ENCODE data around the gene C21orf91. TPM values are rescaled to one million over a fixed set of nuclear protein-coding genes. Genes with fewer than 3 reads are reported as not detected.
A peak's percentile ranks its signal among the peaks of the same experiment; 100 is the strongest.

The C21orf91 gene
- 10 to 100 TPM; 55.9 to 57.1 TPM for total RNA-seq

DNA sequence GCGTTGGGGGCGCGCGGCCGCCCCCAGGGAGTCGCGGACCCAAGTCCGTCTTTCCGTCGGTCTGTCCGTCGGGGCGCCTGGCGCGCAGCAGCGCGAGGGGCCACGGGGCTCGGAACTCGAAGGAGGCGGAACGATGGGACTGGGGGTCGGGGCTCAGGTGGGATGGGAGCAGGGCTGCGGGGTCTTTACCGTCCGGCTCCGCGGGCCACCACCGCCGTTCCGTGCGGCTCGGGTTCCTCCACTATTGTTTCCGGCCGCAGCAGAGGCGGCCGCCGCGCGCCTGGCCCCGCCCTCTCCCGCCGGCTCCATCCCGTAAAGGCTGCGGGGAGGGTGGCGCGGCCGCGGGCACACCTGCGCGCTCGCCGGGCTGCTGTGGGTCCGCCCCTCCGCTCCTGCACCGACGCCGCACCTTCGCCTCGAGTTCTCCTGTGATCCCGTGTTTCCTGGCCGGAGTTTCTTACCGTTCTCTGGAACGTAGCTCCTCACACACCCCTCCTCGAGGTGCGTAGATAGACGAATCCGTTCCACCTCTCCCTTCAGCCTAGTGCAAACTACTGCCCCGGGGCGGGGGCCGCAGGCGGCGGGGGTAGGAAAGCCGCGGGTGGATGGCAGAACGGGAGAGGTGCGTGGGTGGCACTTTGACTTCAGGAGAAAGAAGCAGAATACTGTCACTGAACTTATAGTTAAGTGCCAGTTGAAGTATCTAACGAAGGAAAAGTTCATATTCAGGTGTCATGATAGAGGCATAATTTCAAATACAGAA lies at the start of gene C21orf91:
C21orf91 (minus strand) TSS at position 243 of the 763 bp plus-strand sequence. CDS start 1,038 bp downstream, outside the sequence.
- no peaks in the 10 kb centered on the region for H3K27me3 Mint-ChIP-seq
- ChIA-PET POLR2A (interaction anchor here (0.6 to 4.8 kb wide), 15 partner anchors 8 to 209 kb away, joined by 3 to 96 read pairs (median 6); no protein-coding TSS in a partner anchor), CTCF (interaction anchor here (1.0 to 2.8 kb wide), 5 partner anchors 9 to 140 kb away, joined by 3 to 16 read pairs (median 5); no protein-coding TSS in a partner anchor)
- peaks cover 38% of the 10 kb centered on the region for H3K36me3 Mint-ChIP-seq (ENCODE audit: low read depth)
- H3K4me3 Mint-ChIP-seq: peak within 1 kb of the TSS; percentile 88
- peak; percentile 92 for DNase-seq
- peaks cover 44% of the 10 kb centered on the region for H3K4me1 Mint-ChIP-seq
- H3K27ac Mint-ChIP-seq: peak within 1 kb of the TSS; percentile 99
- H3K9me3 Mint-ChIP-seq: peaks cover 4% of the 10 kb centered on the region

DNA sequence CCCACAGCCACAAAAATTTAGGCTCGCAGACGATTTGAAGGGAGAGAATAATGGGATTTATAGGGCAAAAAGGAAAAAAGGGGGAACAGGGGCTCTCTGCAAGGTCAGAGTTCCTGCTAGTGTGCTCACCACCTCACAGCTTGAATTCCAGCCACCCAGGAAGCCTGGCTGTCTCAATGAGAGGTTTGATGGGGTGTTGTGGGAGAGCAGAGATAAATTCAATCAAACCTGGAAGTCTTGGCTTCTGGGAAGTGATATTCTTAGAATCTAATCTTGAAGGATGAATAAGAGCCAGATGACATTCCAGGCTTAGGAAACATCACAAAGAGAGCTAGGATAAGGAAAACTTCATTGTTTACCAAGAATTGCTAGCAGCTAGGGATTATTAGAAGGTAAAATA lies 47.4 kb upstream of the C21orf91 start:
- Mint-ChIP-seq H3K9me3 (no peaks in the 10 kb centered on the region), H3K4me3 (no peak overlapping the region), H3K36me3 (ENCODE audit: low read depth) (no peaks in the 10 kb centered on the region), H3K27me3 (no peaks in the 10 kb centered on the region), H3K4me1 (no peaks in the 10 kb centered on the region), H3K27ac (no peak overlapping the region)
- no peak for DNase-seq
- CTCF ChIA-PET: no interaction called here
- POLR2A ChIA-PET: interaction anchor here (0.6 kb wide), 1 partner anchor 161 kb away, joined by 3 read pairs; no protein-coding TSS in a partner anchor

- POLR2A ChIA-PET: no interaction called here
- Mint-ChIP-seq H3K9me3 (no peaks in the 10 kb centered on the region), H3K27me3 (no peaks in the 10 kb centered on the region), H3K4me1 (no peaks in the 10 kb centered on the region), H3K27ac (no peak overlapping the region), H3K4me3 (no peak overlapping the region), H3K36me3 (ENCODE audit: low read depth) (no peaks in the 10 kb centered on the region)
- no peak for DNase-seq
- CTCF ChIA-PET: no interaction called here
These were observed 40.5 kb upstream of the C21orf91 start for GRCh38 chr21:17859661-17860060.

DNA sequence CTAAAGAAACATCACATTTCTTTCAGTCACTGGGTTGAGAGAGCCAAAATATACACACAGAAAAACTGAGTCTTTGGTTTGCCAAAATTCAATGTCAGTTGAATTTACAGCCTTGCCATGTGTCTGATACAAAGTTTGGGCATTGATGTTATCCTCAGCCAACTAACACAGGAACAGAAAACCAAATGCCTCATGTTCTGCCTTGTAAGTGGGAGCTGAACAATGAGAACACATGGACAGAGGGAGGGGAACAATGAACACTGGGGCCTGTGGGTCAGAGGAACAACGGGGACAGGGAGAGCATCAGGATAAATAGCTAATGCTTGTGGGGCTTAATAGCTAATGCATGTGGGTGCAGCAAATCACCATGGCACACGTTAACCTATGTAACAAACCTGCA lies 39.6 kb upstream of the C21orf91 start:
- H3K27me3 Mint-ChIP-seq: no peaks in the 10 kb centered on the region
- no peak for DNase-seq
- CTCF ChIA-PET: no interaction called here
- no peaks in the 10 kb centered on the region for H3K4me1 Mint-ChIP-seq
- H3K27ac Mint-ChIP-seq: no peak overlapping the region
- no peak overlapping the region for H3K4me3 Mint-ChIP-seq
- H3K36me3 Mint-ChIP-seq (ENCODE audit: low read depth): no peaks in the 10 kb centered on the region
- H3K9me3 Mint-ChIP-seq: no peaks in the 10 kb centered on the region
- POLR2A ChIA-PET: no interaction called here

DNA sequence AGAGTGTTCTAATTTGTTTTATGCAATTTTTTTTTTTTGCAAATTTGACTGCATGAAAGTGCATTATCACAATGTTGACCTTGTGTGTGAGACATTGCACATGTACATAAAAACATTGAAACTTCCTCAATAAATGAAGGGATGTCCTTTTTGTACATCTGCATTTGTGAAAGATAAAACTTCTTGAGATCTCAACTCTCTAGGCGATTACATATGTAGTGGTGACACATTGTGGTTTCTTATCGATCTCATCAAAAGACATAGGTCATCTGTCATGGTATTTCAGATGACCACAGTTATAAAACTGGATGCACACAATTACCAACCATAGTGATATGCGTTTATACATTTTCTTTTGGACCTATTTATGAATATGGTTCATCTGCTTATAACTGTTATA lies 35.6 kb upstream of the C21orf91 start:
- no peak for DNase-seq
- no peaks in the 10 kb centered on the region for H3K27me3 Mint-ChIP-seq
- peaks cover 2% of the 10 kb centered on the region for H3K9me3 Mint-ChIP-seq
- ChIA-PET POLR2A (no interaction called here), CTCF (no interaction called here)
- H3K4me3 Mint-ChIP-seq: no peak overlapping the region
- no peaks in the 10 kb centered on the region for H3K36me3 Mint-ChIP-seq (ENCODE audit: low read depth)
- H3K4me1 Mint-ChIP-seq: no peaks in the 10 kb centered on the region
- H3K27ac Mint-ChIP-seq: no peak overlapping the region

GRCh38 chr21:17853393-17854275 lies 34.5 kb upstream of the C21orf91 start:
- ChIA-PET POLR2A (no interaction called here), CTCF (no interaction called here)
- no peak for DNase-seq
- H3K4me3 Mint-ChIP-seq: no peak overlapping the region
- no peak overlapping the region for H3K27ac Mint-ChIP-seq
- H3K36me3 Mint-ChIP-seq (ENCODE audit: low read depth): no peaks in the 10 kb centered on the region
- H3K4me1 Mint-ChIP-seq: no peaks in the 10 kb centered on the region
- H3K9me3 Mint-ChIP-seq: peaks cover 2% of the 10 kb centered on the region
- H3K27me3 Mint-ChIP-seq: no peaks in the 10 kb centered on the region

- POLR2A ChIA-PET: no interaction called here
- no peaks in the 10 kb centered on the region for H3K4me1 Mint-ChIP-seq
- H3K4me3 Mint-ChIP-seq: no peak overlapping the region
- no peaks in the 10 kb centered on the region for H3K36me3 Mint-ChIP-seq (ENCODE audit: low read depth)
- no peaks in the 10 kb centered on the region for H3K27me3 Mint-ChIP-seq
- H3K27ac Mint-ChIP-seq: no peak overlapping the region
- H3K9me3 Mint-ChIP-seq: peaks cover 2% of the 10 kb centered on the region
- CTCF ChIA-PET: interaction anchor here (0.6 to 0.9 kb wide), 2 partner anchors 103 to 160 kb away, joined by 3 to 4 read pairs; no protein-coding TSS in a partner anchor
- no peak for DNase-seq
These were observed 29.1 kb upstream of the C21orf91 start for GRCh38 chr21:17848228-17848627.

GRCh38 chr21:17841103-17841502 lies 21.9 kb upstream of the C21orf91 start:
- no peaks in the 10 kb centered on the region for H3K4me1 Mint-ChIP-seq
- H3K9me3 Mint-ChIP-seq: no peaks in the 10 kb centered on the region
- DNase-seq: no peak
- no peaks in the 10 kb centered on the region for H3K27me3 Mint-ChIP-seq
- H3K27ac Mint-ChIP-seq: no peak overlapping the region
- ChIA-PET POLR2A (no interaction called here), CTCF (no interaction called here)
- peaks cover 3% of the 10 kb centered on the region for H3K36me3 Mint-ChIP-seq (ENCODE audit: low read depth)
- no peak overlapping the region for H3K4me3 Mint-ChIP-seq

DNA sequence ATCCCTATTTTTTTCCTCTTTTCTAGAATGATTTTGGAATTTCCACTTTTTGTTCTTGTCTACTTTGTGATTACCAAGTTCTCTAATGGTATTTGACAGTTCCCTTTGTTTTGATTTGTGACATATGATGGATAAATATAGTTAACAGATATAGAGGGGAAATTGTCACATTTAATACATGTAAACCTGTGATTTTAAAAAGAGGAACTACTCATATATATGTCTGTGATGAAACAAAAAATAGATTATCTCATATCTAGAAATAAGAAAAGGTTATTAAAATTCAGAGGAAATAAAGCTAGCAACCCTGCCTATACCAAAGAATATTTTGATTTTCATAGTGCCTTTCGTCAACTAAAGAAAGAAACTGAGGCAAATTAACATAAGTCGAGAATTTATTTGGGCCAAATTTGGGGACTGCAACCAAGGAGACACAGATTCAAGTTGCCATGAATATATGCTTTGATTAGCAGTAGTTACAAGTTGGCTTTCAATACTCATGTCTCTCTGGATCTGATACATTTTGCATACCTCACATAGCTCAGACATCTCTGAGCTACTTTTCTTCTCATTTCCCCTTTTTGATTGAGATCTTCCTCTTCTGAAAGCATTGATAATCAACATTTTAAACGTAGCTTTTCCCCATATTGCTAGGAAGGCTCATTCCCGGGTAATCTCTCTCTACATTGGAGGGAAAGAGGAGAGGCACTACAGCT lies 15.6 kb upstream of the C21orf91 start:
- Mint-ChIP-seq H3K27ac (no peak overlapping the region), H3K4me1 (no peaks in the 10 kb centered on the region), H3K27me3 (peaks cover 3% of the 10 kb centered on the region), H3K9me3 (no peaks in the 10 kb centered on the region), H3K4me3 (no peak overlapping the region), H3K36me3 (ENCODE audit: low read depth) (peaks cover 3% of the 10 kb centered on the region)
- POLR2A ChIA-PET: no interaction called here
- DNase-seq: no peak
- CTCF ChIA-PET: no interaction called here

GRCh38 chr21:17829472-17829871 lies 10.3 kb upstream of the C21orf91 start:
- ChIA-PET POLR2A (no interaction called here), CTCF (no interaction called here)

GRCh38 chr21:17828223-17828622 lies 9.1 kb upstream of the C21orf91 start:
- Mint-ChIP-seq H3K9me3 (peaks cover 20% of the 10 kb centered on the region), H3K27ac (no peak overlapping the region), H3K4me1 (no peaks in the 10 kb centered on the region), H3K4me3 (no peak overlapping the region), H3K36me3 (ENCODE audit: low read depth) (peaks cover 12% of the 10 kb centered on the region), H3K27me3 (no peaks in the 10 kb centered on the region)
- POLR2A ChIA-PET: interaction anchor here (1.1 kb wide), 1 partner anchor 9 kb away, joined by 4 read pairs; the partner anchor contains the start of gene C21orf91
- no peak for DNase-seq
- CTCF ChIA-PET: no interaction called here

More at GRCh38 chr21:17829472-17829871, 10.3 kb upstream of the C21orf91 start:
- no peak for DNase-seq
- Mint-ChIP-seq H3K27me3 (peaks cover 3% of the 10 kb centered on the region), H3K9me3 (peaks cover 16% of the 10 kb centered on the region), H3K36me3 (ENCODE audit: low read depth) (peaks cover 7% of the 10 kb centered on the region), H3K27ac (no peak overlapping the region), H3K4me1 (no peaks in the 10 kb centered on the region), H3K4me3 (no peak overlapping the region)

GRCh38 chr21:17823846-17824245 lies 4.7 kb upstream of the C21orf91 start:
- no peaks in the 10 kb centered on the region for H3K27me3 Mint-ChIP-seq
- no peak overlapping the region for H3K27ac Mint-ChIP-seq
- no peak for DNase-seq
- CTCF ChIA-PET: no interaction called here
- peaks cover 12% of the 10 kb centered on the region for H3K4me1 Mint-ChIP-seq
- POLR2A ChIA-PET: no interaction called here
- peaks cover 12% of the 10 kb centered on the region for H3K36me3 Mint-ChIP-seq (ENCODE audit: low read depth)
- H3K9me3 Mint-ChIP-seq: peaks cover 20% of the 10 kb centered on the region
- H3K4me3 Mint-ChIP-seq: no peak overlapping the region

DNA sequence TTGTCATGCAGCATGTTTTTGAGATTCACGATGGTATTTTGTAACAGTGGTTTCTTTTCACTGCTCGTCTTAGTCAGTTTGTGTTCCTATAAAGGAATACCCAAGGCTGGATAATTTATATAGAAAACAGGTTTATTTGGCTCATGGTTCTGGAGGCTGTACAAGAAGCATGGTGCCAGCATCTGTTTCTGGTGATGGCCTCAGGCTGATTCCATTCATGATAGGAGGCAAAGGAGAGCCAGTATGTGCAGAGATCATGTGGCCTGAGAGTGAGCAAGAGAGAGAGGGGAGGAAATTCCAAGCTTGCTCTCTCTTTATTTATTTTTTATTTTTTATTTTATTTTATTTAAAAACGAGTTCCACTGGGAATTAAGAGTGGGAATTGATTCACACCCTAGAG lies 2.0 kb upstream of the C21orf91 start:
- POLR2A ChIA-PET: no interaction called here
- no peak overlapping the region for H3K27ac Mint-ChIP-seq
- H3K4me3 Mint-ChIP-seq: peak overlapping the region; percentile 88
- H3K36me3 Mint-ChIP-seq (ENCODE audit: low read depth): peaks cover 29% of the 10 kb centered on the region
- peaks cover 28% of the 10 kb centered on the region for H3K4me1 Mint-ChIP-seq
- no peaks in the 10 kb centered on the region for H3K27me3 Mint-ChIP-seq
- peaks cover 20% of the 10 kb centered on the region for H3K9me3 Mint-ChIP-seq
- CTCF ChIA-PET: no interaction called here
- DNase-seq: no peak
